Pancreas (tissue), 10 donors: ENCODE results near the gene S100A3. TPM values are rescaled to one million over a fixed set of nuclear protein-coding genes. Genes with fewer than 3 reads are reported as not detected.

Source experiments
- ATAC-seq, 4 donors: fragments of 200-7000 bp; cut with Tn5 transposase; one replicate each; pipeline versions ENCODE4 v1.8.0 to v1.9.1; 2020; ENCODE audit warnings: mild to moderate bottlenecking in 4 of 4, moderate library complexity in 4 of 4
- DNase-seq, 6 donors: peaks; one replicate each; pipeline ENCODE4 v3.0.0-alpha.2; 2020
- FAIRE-seq: peaks from 2 replicates; lab custom pipeline; 2012; peaks lifted over from hg19 to GRCh38; lab: Jason Lieb, UNC
- H3K27ac ChIP-seq, 4 donors: fragments of 200-600 bp; sonication (generic); 1 replicate in 3 of 4; 2 replicates in 1 of 4; pipeline versions ENCODE4 v1.5.0 to v1.8.0; 2020
- H3K27me3 ChIP-seq, 4 donors: fragments of 200-600 bp; one replicate each; pipeline ENCODE4 v1.8.0; 2021
- H3K36me3 ChIP-seq, 3 donors: fragments of 200-600 bp; sonication (generic) in 1 of 3; one replicate each; pipeline versions ENCODE4 v1.5.0 to v1.8.0; 2020 to 2021
- H3K4me1 ChIP-seq, 3 donors: fragments of 200-600 bp; one replicate each; pipeline ENCODE4 v1.8.0; 2021
- H3K4me3 ChIP-seq, 4 donors: fragments of 200-600 bp; sonication (generic) in 2 of 4; one replicate each; pipeline versions ENCODE4 v1.5.0 to v1.8.0; 2020 to 2021
- H3K9me3 ChIP-seq, 4 donors: fragments of 200-600 bp; one replicate each; pipeline ENCODE4 v1.8.0; 2021
- CTCF ChIP-seq, 4 donors: fragments of 200-600 bp; sonication (generic) in 3 of 4; IDR thresholded peaks; one replicate each; pipeline versions ENCODE4 v1.5.0 to v1.8.0; 2021; ENCODE audit warnings: antibody characterized with exemption in 4 of 4
- WGBS, 2 donors: extraction: QIAGEN DNeasy Blood & Tissue Kit; methylation state at CpG; one replicate each; pipeline ENCODE4 v1.1.7; 2013; 5-methylcytosine and 5-hydroxymethylcytosine counted together
- intact Hi-C, 3 donors: fragments of 100-400 bp; cut with DNase I; formaldehyde crosslinking; loops; one replicate each; pipeline versions ENCODE4 v1.11.1 to v1.14.2; 2022
- polyA plus RNA-seq, 2 donors: library from polyadenylated mRNA; stranded (reverse); fragments of 200-250 nt; gene quantifications; one replicate each; pipeline ENCODE4 v1.2.3, GENCODE V29; 2013
- total RNA-seq, 6 donors: library from RNA; stranded (reverse); fragmentation: NEBNext Ultra II Directional in 4 of 6; extraction: Animal tissue kit (Norgen Biotek cat#: 25700) in 4 of 6; gene quantifications; one replicate each; pipeline versions ENCODE4 v1.2.1 to v1.2.4, GENCODE V29; 2021 to 2023
- donor health status: healthy with polysubstance abuse.
- donor health status: DM: no; HTN: no; CAD: no; lungs with moderate emphysema.
- donor health status: DM: no; HTN: no; CAD: no.
- donor health status: control.
- donor health status: control.
- donor health status: Bipolar disorder and iron deficiency.
- donor health status: DM: yes; HTN: yes; CAD: no.
- donor health status: DM: no; HTN: no; CAD: no.
- donor health status: DM: no; HTN: no; CAD: no.
- donor health status: DM: yes; HTN: yes; CAD: no.

Gene S100A3
- total and polyA plus RNA-seq, 8 donors, result 0.20 to 1.1 (median 0.66) TPM; not detected in 3

- no peak overlapping the region for H3K27ac ChIP-seq
- H3K9me3 ChIP-seq, result no peaks in the 10 kb centered on the region
- H3K4me1 ChIP-seq, result peaks cover 0 to 13% (median 5%) of the 10 kb centered on the region in 3 donors
- TF ChIP-seq CTCF (IDR thresholded peaks at IDR 0.05), result no peak
- no peak for FAIRE-seq
- no peaks in the 10 kb centered on the region for H3K36me3 ChIP-seq
- no peak overlapping the region for H3K4me3 ChIP-seq
- DNase-seq, result peak in 1 of 6 donors; percentile 21
- intact Hi-C loops, result no loop called here
- ATAC-seq, result no peak
- 69 to 74% methylated on average over 13 of the region's 13 CpGs for WGBS, 2 donors
- no peaks in the 10 kb centered on the region for H3K27me3 ChIP-seq
Measured at GRCh38 chr1:153542956-153543711, 5.9 kb downstream of the S100A3 start.

GRCh38 chr1:153541641-153542590 is 7.1 kb downstream of the S100A3 start:
- no peak for TF ChIP-seq CTCF (IDR thresholded peaks at IDR 0.05)
- Histone ChIP-seq H3K9me3 (no peaks in the 10 kb centered on the region), H3K4me3 (no peak overlapping the region), H3K27ac (no peak overlapping the region), H3K36me3 (no peaks in the 10 kb centered on the region), H3K27me3 (no peaks in the 10 kb centered on the region), H3K4me1 (peaks cover 0 to 13% (median 5%) of the 10 kb centered on the region in 3 donors)
- 78 to 84% methylated on average over 13 of the region's 13 CpGs for WGBS, 2 donors
- FAIRE-seq, result no peak
- peak in 1 of 6 donors; percentile 35 for DNase-seq
- ATAC-seq, result no peak
- intact Hi-C loops, result no loop called here

- Histone ChIP-seq H3K27ac (no peak within 1 kb of the TSS), H3K36me3 (no peaks in the 10 kb centered on the region), H3K27me3 (no peaks in the 10 kb centered on the region), H3K4me3 (no peak within 1 kb of the TSS), H3K9me3 (no peaks in the 10 kb centered on the region), H3K4me1 (peaks cover 0 to 13% (median 5%) of the 10 kb centered on the region in 3 donors)
- WGBS, 2 donors, result 74 to 83% methylated on average over 11 of the region's 11 CpGs
- TF ChIP-seq CTCF (IDR thresholded peaks at IDR 0.05), result no peak
- FAIRE-seq (no peak), DNase-seq (peak in 1 of 6 donors; percentile 41), ATAC-seq (no peak)
- intact Hi-C loops, result no loop called here
Measured at GRCh38 chr1:153540394-153541361, 8.4 kb downstream of the S100A3 start, which contains the start of gene S100A5. Gene S100A5 (minus strand): TSS chr1:153540934. CDS start chr1:153540191, 743 bp downstream.

- Histone ChIP-seq H3K27ac (no peak overlapping the region), H3K4me3 (no peak overlapping the region), H3K27me3 (no peaks in the 10 kb centered on the region), H3K9me3 (no peaks in the 10 kb centered on the region), H3K36me3 (no peaks in the 10 kb centered on the region), H3K4me1 (peaks cover 0 to 4% (median 0%) of the 10 kb centered on the region in 3 donors)
- no peak for TF ChIP-seq CTCF (IDR thresholded peaks at IDR 0.05)
- 71 to 74% methylated on average over 4 of the region's 4 CpGs for WGBS, 2 donors
- intact Hi-C loops, result no loop called here
- DNase-seq (peak in 1 of 6 donors; percentile 21), FAIRE-seq (no peak), ATAC-seq (no peak)
Measured at GRCh38 chr1:153539395-153540093, 9.5 kb downstream of the S100A3 start.
